Measurements from ENCODE around the gene ARMH4.

- TF ChIP-seq POLR2A (IDR thresholded peaks at IDR 0.05) (no peak), CTCF (IDR thresholded peaks at IDR 0.05) (no peak)
These were observed 46.1 kb upstream of the ARMH4 start for GRCh38 chr14:58198086-58198485.

Measured in esophagus squamous epithelium (tissue), 4 donors.